Measurements from ENCODE around the gene TANGO2.

The TANGO2 gene

GRCh38 chr22:20028855-20029549 is 8.1 kb downstream of the TANGO2 start:
- no peak for DNase-seq

- DNase-seq = no peak
Measured at GRCh38 chr22:20029550-20030225, 8.8 kb downstream of the TANGO2 start.

GRCh38 chr22:20031732-20032406 is 11.0 kb downstream of the TANGO2 start:
- DNase-seq = no peak

- no peak for DNase-seq
Measured at GRCh38 chr22:20032407-20032991, 11.6 kb downstream of the TANGO2 start.

DNA sequence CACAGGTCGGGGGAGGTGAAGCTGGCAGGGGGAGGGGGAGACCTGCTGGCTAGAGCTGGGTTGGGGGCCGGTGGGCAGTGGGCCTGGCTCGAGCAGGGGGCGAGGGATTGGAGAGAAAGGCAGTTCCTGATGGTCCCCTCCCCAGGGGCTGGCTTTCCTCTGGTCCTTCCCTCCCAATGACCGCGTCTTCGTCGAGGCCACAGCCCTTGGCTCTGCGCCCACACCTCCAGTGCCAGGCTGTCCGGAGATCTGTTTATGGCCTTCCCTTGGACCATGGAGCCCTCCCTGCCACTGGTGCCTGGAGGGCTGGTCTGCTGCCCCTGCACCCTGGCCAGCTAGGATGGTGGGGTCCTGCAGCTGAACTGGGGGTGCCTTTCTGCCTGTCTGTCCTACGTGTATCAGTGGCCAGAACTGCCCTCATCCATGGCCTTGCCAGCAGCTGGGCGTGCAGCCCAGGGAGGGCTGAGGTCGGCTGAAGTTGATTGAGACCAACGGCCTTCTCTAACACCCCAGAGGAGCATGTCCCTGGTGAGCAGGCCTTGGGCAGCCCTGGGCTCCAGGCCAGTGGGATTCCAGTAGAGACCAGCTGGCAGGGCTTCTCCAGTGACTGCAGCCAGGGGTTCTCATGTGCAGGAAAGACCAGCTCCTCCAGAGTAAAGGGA is 12.3 kb downstream of the TANGO2 start:
- no peak for DNase-seq

DNA sequence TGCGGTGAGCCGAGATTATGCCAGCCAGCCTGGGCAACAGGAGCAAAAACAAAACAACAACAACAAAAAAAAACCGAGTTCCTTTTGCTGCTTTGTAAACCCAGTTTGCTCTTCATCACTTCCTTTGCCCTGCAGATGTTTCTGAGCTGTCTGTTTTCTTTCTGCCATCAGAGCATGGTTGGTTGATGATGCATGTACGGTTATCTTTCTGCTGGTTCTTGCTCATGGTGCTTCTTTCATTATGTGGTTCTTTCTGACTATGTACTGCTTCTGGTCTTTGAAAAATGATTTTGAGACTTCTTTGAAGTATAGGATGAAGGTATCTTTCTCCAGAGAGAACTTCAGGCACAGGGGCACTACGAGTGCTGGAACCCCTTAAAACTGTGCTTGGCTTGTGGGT is 13.2 kb downstream of the TANGO2 start:
- no peak for DNase-seq

GRCh38 chr22:20035375-20036083 is 14.6 kb downstream of the TANGO2 start:
- no peak for DNase-seq

DNA sequence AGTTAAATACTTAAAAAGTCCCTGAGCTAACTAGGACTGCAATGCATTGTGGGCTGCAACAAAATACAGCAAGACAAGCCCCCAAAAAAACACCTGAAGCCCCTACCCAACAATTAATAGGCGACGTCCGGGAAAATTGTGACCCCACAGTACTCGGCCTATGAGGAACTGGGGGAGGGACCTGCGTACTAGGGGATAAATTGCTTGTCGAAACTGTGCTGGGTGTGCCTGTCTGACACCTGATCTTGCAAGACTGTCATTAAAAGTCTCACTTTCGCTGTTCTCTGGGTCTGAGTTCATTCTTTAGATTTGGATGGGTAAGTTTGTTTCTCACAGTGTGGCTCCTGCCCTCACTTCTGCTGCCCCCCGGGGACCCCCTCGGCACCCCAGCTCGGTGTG is 15.2 kb downstream of the TANGO2 start:
- DNase-seq = no peak

DNA sequence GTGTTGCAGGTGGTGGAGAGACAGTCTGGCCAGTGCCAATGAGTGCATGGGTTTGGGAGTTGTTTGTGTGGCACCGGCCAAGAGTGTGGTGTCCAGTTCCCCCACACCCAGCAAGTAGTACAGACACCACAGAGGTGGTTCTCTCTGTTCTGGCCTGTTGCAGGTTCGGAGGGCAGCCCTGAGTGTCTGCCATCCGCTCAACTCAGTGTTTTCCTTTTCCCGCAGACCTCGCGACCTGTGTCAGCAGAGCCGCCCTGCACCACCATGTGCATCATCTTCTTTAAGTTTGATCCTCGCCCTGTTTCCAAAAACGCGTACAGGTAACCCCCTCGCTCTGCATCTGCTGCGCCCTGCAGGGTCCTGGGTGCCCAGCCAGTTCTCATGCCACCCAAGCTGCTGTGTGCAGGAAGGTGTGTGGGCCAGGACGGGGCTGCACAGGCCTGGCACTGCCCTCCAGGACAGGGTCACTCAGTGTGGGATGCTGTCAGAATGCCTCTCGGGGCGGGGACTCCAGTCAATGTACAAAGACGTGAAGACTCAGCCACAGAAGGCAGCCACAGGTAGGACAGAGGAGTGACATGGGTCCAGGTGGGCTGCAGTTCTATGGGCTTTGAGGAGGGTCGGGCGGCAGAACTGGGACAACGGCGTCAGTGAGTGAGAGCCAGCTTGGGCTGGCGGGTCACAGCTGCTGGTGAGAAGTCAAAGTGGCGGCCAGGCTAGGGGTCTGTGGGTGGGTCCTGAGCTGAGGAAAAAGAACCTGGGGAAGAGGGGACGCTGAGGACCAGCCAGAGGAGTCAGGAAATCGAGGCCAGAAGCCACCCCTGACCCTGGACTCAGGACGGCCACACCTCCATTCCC is 15.9 kb downstream of the TANGO2 start:
- no peak for DNase-seq

DNA sequence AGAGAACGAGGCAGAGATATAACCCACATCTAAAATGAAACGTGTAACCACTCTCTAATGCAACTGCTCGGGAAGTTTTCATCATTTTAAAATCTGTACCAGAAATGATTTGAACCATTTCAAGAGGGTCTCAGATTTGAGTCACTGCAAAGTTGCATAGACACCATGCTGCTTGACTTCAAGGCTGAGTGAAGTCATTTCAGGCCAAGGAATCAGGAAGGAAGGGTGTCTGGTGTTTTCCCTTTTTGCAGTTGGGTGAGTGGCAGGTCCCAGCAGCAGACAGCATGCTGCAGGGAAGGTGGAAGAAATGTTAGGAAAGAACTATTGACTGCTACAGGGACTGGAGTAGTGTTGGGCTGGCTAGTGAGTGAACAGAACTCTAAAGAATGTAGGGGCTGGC is 16.5 kb downstream of the TANGO2 start:
- no peak for DNase-seq

DNA sequence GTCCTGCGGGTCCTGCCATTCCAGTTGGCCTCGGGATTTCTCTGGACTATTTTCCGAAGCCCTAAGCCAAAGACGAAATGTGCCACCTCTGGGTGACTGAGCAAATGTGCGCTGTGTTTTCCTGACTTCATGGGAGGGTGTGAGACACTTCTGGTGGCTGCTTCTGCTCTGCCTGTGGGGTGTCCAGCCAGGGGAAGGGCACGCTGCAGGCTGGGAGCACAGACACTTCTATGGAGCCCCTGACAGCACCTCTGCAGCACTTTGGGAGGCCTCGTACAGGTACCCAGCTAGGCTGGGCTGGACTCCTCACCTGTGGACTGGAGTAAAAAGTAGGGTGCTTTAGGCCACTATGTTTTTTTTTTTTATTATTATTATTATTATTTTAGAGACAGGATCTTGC is 17.7 kb downstream of the TANGO2 start:
- no peak for DNase-seq

GRCh38 chr22:20039683-20040325 is 18.9 kb downstream of the TANGO2 start:
- no peak for DNase-seq

DNA sequence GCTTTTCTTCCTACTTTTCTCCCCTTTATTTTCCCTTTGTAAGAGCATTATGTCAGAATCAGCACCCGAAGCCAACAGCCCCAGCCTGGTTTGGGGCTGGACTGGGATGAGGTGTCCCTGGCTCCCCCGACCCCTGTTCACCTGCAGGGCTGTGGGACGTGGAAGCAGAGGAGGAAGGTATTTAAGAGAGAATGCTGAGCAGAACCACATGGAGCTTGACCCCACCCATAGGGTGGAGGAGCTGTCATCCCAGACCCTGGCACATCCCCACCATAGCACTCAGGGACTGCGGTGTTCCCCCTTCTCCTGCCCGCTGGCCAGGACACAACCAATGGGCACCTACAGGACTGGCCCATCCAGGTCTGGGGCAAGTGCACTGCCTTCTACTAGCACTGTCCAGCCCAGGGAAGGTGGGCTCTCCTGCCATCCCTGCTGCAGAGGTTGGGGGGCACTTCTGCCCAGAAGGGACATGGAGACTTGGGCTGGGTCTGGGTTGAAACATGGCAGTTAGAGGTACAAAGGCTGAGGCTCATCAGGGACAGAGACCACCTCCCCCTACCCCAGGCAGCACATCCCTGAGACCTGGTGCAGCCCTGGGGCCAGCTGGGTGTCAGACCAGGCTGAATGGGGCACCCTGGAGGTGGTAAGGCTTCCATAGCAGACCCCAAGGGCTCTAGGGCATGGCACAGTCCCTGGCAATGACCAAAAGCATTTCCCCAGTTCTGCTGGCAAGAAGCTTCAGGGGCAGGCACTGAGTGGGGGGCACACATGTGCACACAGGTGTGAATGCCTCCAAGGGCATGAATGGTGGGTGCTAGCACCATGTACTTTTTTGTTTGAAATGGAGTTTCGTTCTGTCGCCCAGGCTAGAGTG is 19.7 kb downstream of the TANGO2 start:
- DNase-seq = no peak

GRCh38 chr22:20043057-20043996 is 22.4 kb downstream of the TANGO2 start:
- no peak for DNase-seq

DNA sequence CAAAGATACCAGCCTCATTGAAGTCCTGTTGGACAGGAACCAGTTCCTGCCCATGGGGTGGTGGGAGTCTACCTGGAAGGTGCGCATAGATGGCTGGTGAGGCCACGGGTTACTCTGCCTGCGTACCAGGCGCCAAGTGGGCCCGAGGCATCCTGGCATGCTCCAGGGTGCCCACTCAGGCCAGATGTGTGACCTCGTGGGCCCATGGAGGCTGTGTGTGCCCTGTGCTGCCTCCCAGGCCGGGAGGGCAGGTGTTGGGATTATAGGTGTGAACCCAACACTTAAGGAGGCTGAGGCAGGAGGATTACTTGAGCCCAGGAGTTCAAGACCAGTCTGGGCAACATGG is 23.1 kb downstream of the TANGO2 start:
- no peak for DNase-seq

- no peak for DNase-seq
Measured at GRCh38 chr22:20044495-20045151, 23.7 kb downstream of the TANGO2 start.

- no peak for DNase-seq
Measured at GRCh38 chr22:20046730-20047129, 25.8 kb downstream of the TANGO2 start.

DNA sequence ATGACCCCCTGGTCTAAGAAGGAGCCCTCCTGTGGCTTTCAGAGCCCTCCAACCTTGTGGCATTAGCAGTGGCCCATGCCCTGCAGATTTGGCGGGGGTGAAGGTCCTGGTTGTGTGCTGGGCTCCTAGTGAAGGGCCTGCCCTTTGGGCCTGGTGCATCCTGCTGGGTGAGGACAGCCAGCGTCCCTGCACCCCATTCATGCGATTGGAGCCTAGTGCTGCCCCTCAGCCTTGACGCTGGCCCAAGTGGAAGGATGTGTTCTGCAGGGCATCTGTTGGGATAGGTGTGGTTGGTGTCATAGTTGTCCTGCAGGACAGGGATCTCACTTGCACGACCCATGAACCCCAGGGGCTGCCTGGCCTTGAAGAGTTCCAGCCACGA is 31.0 kb downstream of the TANGO2 start:
- DNase-seq = no peak

All from DMS79 treated with DMSO at 0.1 percent for 48 hours (cell line).